Activated naive CD8-positive, alpha-beta T cell treated with anti-CD3 and anti-CD28 coated beads, Interleukin-2, amount 50 U/mL, for 16 hours (primary cell): ENCODE results near the gene UNC5A.

ENCODE experiments used
- DNase-seq: peaks from one replicate; pipeline ENCODE4 v3.0.0-alpha.2; 2020; ENCODE audit warnings: low read depth, low spot score

UNC5A gene

GRCh38 chr5:176821441-176821840, 11.1 kb downstream of the UNC5A start:
- no peak for DNase-seq

- no peak for DNase-seq
Observed at GRCh38 chr5:176822041-176822792, 11.9 kb downstream of the UNC5A start.

- no peak for DNase-seq
Observed at GRCh38 chr5:176822793-176823481, 12.6 kb downstream of the UNC5A start.

- DNase-seq: no peak
Observed at GRCh38 chr5:176823869-176824412, 13.6 kb downstream of the UNC5A start.

- no peak for DNase-seq
Observed at GRCh38 chr5:176824604-176825003, 14.2 kb downstream of the UNC5A start.

GRCh38 chr5:176825234-176825633, 14.9 kb downstream of the UNC5A start:
- no peak for DNase-seq

- no peak for DNase-seq
Observed at GRCh38 chr5:176825957-176826356, 15.6 kb downstream of the UNC5A start.

- DNase-seq: no peak
Observed at GRCh38 chr5:176827736-176828414, 17.5 kb downstream of the UNC5A start.

GRCh38 chr5:176829320-176829719, 19.0 kb downstream of the UNC5A start:
- no peak for DNase-seq

- no peak for DNase-seq
Observed at GRCh38 chr5:176830422-176830994, 20.1 kb downstream of the UNC5A start.

GRCh38 chr5:176830995-176831423, 20.6 kb downstream of the UNC5A start:
- no peak for DNase-seq

- DNase-seq: no peak
Observed at GRCh38 chr5:176831425-176831824, 21.1 kb downstream of the UNC5A start.

GRCh38 chr5:176832162-176832561, 21.8 kb downstream of the UNC5A start:
- DNase-seq: no peak

- no peak for DNase-seq
Observed at GRCh38 chr5:176833286-176833685, 22.9 kb downstream of the UNC5A start.

- no peak for DNase-seq
Observed at GRCh38 chr5:176835918-176836317, 25.6 kb downstream of the UNC5A start.

GRCh38 chr5:176836811-176837706, 26.7 kb downstream of the UNC5A start:
- no peak for DNase-seq

GRCh38 chr5:176837707-176838115, 27.4 kb downstream of the UNC5A start:
- peak; percentile 44 for DNase-seq

GRCh38 chr5:176843673-176844072, 33.3 kb downstream of the UNC5A start:
- no peak for DNase-seq

GRCh38 chr5:176844281-176844680, 33.9 kb downstream of the UNC5A start:
- no peak for DNase-seq

GRCh38 chr5:176844706-176845391, 34.5 kb downstream of the UNC5A start:
- no peak for DNase-seq
